Activated B cell treated with CpG ODN at 0.5 μM for 24 hours (primary cell): ENCODE results near the gene FDXACB1. TPM values are rescaled to one million over a fixed set of nuclear protein-coding genes. Genes with fewer than 3 reads are reported as not detected.

Source experiments
- ATAC-seq: fragments of 200-7000 bp; cut with Tn5 transposase; one replicate; pipeline ENCODE4 v1.10.0; 2021; ENCODE audit warnings: low read depth, mild to moderate bottlenecking, moderate library complexity
- CTCF ChIA-PET: fragments of 350-600 bp; sonication (Branson Sonifier 250); formaldehyde crosslinking; loops from one replicate; lab custom pipeline; 2021; ENCODE audit warnings: antibody characterized with exemption; lab: Charles Lee
- POLR2A ChIA-PET: fragments of 350-600 bp; sonication (Branson Sonifier 250); formaldehyde crosslinking; loops from one replicate; lab custom pipeline; 2021; ENCODE audit warnings: antibody characterized with exemption; lab: Charles Lee
- DNase-seq: peaks from one replicate; pipeline ENCODE4 v3.0.0; 2022
- H3K27ac Mint-ChIP-seq: one replicate; pipeline ENCODE4 v1.8.0; 2020; ENCODE audit warnings: mixed read lengths
- H3K27me3 Mint-ChIP-seq: one replicate; pipeline ENCODE4 v1.8.0; 2021; ENCODE audit warnings: mixed read lengths
- H3K36me3 Mint-ChIP-seq: one replicate; pipeline ENCODE4 v1.8.0; 2021; ENCODE audit warnings: low read depth, mixed read lengths
- H3K4me1 Mint-ChIP-seq: one replicate; pipeline ENCODE4 v1.8.0; 2021; ENCODE audit warnings: mixed read lengths
- H3K4me3 Mint-ChIP-seq: one replicate; pipeline ENCODE4 v1.8.0; 2020; ENCODE audit warnings: mild to moderate bottlenecking, mixed read lengths
- H3K9me3 Mint-ChIP-seq: one replicate; pipeline ENCODE4 v1.8.0; 2020; ENCODE audit warnings: mixed read lengths
- intact Hi-C: fragments of 100-400 bp; cut with micrococcal nuclease; formaldehyde crosslinking; loops from one replicate; pipeline ENCODE4 v1.15.1; 2024
- total RNA-seq: library from RNA; stranded (reverse); gene quantifications from 2 replicates; pipeline ENCODE4 v1.2.3, GENCODE V29; 2022
- TF ChIP-seq, protein P1 (sequence below): fragments of 200-600 bp; IDR thresholded peaks from one replicate; pipeline ENCODE4 v1.8.0; 2022; ENCODE audit warnings: antibody characterized with exemption, mild to moderate bottlenecking

The FDXACB1 gene
- total RNA-seq, 1 donor from 2014 or later: 7.4 TPM

DNA sequence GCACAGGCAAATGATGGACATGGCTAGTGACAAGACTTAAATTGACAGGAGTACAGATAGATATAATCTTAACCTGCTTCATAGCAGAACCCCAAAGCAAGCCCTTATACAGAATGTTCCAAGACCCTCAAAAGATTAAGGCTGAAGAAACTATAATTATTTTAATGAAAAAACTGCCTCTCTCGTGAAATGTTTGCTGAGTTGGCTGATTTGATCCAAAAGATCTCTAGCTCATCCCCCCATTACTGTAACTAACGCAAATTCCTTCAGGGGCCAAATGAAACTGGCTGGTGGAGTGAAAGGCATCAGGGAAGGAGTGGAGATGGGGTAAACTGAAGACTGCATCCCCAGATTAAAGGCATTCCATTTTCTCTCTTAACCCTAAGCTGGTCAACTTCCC, 26.9 kb downstream of the FDXACB1 start:
- no peak overlapping the region for H3K27ac Mint-ChIP-seq
- intact Hi-C loops: no loop called here
- POLR2A ChIA-PET: no interaction called here

DNA sequence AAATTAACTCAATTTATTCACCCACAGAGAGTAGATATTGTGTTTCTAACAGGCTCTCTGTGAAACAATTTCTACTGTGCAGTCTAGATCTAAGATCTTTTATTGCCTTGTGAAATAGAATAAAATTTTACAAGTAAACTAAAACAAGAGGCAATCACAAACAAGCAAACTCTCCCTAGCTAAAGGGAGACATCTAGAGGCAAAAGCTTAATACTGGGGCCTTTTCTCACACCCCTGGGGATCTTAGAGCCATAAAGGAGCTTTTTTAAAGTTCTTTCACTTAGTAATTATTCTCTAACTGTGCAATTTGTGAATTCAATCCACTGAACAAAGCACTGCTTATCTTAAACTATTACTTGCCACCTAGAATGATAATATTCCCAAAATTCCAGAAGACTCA, 27.3 kb downstream of the FDXACB1 start:
- intact Hi-C loops: no loop called here
- no peaks in the 10 kb centered on the region for H3K9me3 Mint-ChIP-seq
- H3K4me3 Mint-ChIP-seq: no peak overlapping the region
- CTCF ChIA-PET: interaction anchor here (1.4 kb wide), 1 partner anchor 10 kb away, joined by 3 read pairs; no protein-coding TSS in a partner anchor
- H3K27me3 Mint-ChIP-seq: no peaks in the 10 kb centered on the region
- POLR2A ChIA-PET: no interaction called here
- ATAC-seq (no peak), DNase-seq (no peak)
- TF ChIP-seq, protein P1, sequence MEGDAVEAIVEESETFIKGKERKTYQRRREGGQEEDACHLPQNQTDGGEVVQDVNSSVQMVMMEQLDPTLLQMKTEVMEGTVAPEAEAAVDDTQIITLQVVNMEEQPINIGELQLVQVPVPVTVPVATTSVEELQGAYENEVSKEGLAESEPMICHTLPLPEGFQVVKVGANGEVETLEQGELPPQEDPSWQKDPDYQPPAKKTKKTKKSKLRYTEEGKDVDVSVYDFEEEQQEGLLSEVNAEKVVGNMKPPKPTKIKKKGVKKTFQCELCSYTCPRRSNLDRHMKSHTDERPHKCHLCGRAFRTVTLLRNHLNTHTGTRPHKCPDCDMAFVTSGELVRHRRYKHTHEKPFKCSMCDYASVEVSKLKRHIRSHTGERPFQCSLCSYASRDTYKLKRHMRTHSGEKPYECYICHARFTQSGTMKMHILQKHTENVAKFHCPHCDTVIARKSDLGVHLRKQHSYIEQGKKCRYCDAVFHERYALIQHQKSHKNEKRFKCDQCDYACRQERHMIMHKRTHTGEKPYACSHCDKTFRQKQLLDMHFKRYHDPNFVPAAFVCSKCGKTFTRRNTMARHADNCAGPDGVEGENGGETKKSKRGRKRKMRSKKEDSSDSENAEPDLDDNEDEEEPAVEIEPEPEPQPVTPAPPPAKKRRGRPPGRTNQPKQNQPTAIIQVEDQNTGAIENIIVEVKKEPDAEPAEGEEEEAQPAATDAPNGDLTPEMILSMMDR: no peak
- H3K27ac Mint-ChIP-seq: no peak overlapping the region
- H3K36me3 Mint-ChIP-seq: peaks cover 74% of the 10 kb centered on the region
- no peaks in the 10 kb centered on the region for H3K4me1 Mint-ChIP-seq

More for the DNA sequence above, 26.9 kb downstream of the FDXACB1 start:
- CTCF ChIA-PET: interaction anchor here (1.4 kb wide), 1 partner anchor 11 kb away, joined by 3 read pairs; no protein-coding TSS in a partner anchor
- ATAC-seq (no peak), DNase-seq (no peak)
- Mint-ChIP-seq H3K27me3 (no peaks in the 10 kb centered on the region), H3K4me1 (no peaks in the 10 kb centered on the region), H3K9me3 (no peaks in the 10 kb centered on the region), H3K36me3 (peaks cover 71% of the 10 kb centered on the region), H3K4me3 (no peak overlapping the region)
- TF ChIP-seq, protein P1: no peak

DNA sequence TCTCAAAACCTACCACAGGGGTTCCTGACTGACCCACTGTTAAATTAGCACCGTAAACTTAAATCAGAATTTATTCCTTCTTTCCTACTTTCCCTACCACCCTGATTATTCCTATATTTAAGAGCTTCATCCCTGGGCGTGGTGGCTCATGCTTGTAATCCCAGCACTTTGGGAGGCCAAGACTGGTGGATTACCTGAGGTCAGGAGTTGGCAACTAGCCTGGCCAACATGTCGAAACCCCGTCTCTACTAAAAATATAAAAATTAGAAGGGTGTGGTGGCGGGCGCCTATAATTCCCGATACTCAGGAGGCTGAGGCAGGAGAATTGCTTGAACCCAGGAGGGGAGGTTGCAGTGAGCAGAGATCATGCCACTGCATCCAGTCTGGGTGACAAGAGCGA, 27.9 kb downstream of the FDXACB1 start:
- Mint-ChIP-seq H3K4me3 (no peak overlapping the region), H3K27ac (no peak overlapping the region), H3K36me3 (peaks cover 78% of the 10 kb centered on the region), H3K27me3 (no peaks in the 10 kb centered on the region), H3K4me1 (no peaks in the 10 kb centered on the region), H3K9me3 (no peaks in the 10 kb centered on the region)
- DNase-seq (no peak), ATAC-seq (no peak)
- ChIA-PET POLR2A (no interaction called here), CTCF (interaction anchor here (1.4 kb wide), 1 partner anchor 10 kb away, joined by 3 read pairs; no protein-coding TSS in a partner anchor)
- TF ChIP-seq, protein P1: no peak
- intact Hi-C loops: no loop called here

DNA sequence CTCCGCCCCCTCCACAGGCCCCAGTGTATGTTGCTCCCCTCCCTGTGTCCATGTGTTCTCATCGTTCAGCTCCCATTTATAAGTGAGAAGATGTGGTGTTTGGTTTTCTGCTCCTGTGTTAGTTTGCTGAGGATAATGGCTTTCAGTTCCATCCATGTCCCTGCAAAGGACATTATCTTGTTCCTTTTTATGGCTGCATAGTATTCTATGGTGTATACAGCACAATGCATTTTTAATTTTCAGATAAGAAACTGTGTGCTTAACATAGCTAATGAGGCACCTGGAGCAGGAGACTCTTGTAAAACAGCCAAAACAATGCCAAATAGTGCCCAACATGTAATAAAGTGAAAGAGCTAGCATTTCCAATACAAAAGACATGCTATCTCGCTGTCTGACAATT, 29.3 kb downstream of the FDXACB1 start:
- no peak overlapping the region for H3K4me3 Mint-ChIP-seq
- no peaks in the 10 kb centered on the region for H3K4me1 Mint-ChIP-seq
- intact Hi-C loops: no loop called here
- POLR2A ChIA-PET: no interaction called here
- H3K9me3 Mint-ChIP-seq: no peaks in the 10 kb centered on the region
- DNase-seq (no peak), ATAC-seq (no peak)
- TF ChIP-seq, protein P1: no peak
- CTCF ChIA-PET: interaction anchor here (1.2 kb wide), 1 partner anchor 8 kb away, joined by 4 read pairs; no protein-coding TSS in a partner anchor
- H3K27ac Mint-ChIP-seq: no peak overlapping the region
- no peaks in the 10 kb centered on the region for H3K27me3 Mint-ChIP-seq
- H3K36me3 Mint-ChIP-seq: peaks cover 73% of the 10 kb centered on the region

DNA sequence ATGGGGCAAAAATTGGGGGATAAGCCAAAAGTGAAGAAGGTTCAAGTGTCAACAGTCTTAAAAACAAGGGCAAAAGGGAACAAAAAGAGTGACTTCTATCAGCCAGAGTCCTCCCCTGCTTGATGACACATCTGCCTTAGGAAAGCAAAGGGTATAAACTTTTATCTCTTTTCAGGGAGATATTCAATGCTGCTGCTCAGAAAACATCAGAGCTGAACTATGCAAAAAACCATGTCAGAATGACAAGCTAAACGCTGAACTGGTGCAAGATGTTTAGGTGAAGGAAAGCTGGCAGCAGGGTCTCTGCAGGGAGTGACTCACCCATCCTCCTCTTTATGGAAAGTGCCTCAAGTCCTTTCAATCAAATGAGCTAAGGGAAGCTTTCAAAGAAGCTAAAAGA, 32.3 kb downstream of the FDXACB1 start:
- Mint-ChIP-seq H3K4me3 (no peak overlapping the region), H3K9me3 (no peaks in the 10 kb centered on the region), H3K27ac (no peak overlapping the region), H3K4me1 (peaks cover 2% of the 10 kb centered on the region), H3K36me3 (peaks cover 68% of the 10 kb centered on the region), H3K27me3 (no peaks in the 10 kb centered on the region)
- ChIA-PET POLR2A (no interaction called here), CTCF (no interaction called here)
- no peak for DNase-seq
- TF ChIP-seq, protein P1: no peak
- no peak for ATAC-seq
- intact Hi-C loops: no loop called here
